WTC11 (cell line): ENCODE measurements around the gene DGKA.

Experiments
- ZNF317 ChIP-seq: sonication (generic); formaldehyde crosslinking; IDR thresholded peaks from 2 replicates; pipeline ENCODE4 v1.8.1; 2023; ENCODE audit warnings: low read depth, mild to moderate bottlenecking, moderate library complexity, missing genetic modification reagents, borderline replicate concordance
- ZNF423 ChIP-seq: fragments of 250-450 bp; sonication (Bioruptor Pico); IDR thresholded peaks from 2 replicates; pipeline ENCODE4 v2.1.2; 2022; ENCODE audit warnings: mild to moderate bottlenecking, moderate library complexity
- TF ChIP-seq, protein P1 (sequence below): sonication (generic); formaldehyde crosslinking; IDR thresholded peaks from 2 replicates; pipeline ENCODE4 v1.8.1; 2022; ENCODE audit warnings: low read depth, mild to moderate bottlenecking, moderate library complexity, missing genetic modification reagents, borderline replicate concordance
- TF ChIP-seq, protein P2 (sequence below): fragments of 200-600 bp; IDR thresholded peaks from 2 replicates; pipeline ENCODE4 v1.8.0; 2022; ENCODE audit warnings: antibody characterized with exemption
- TF ChIP-seq, protein P3 (sequence below): sonication (generic); formaldehyde crosslinking; conservative IDR thresholded peaks from 2 replicates; pipeline ENCODE4 v1.8.1; 2022; ENCODE audit warnings: mild to moderate bottlenecking, missing genetic modification reagents
- TF ChIP-seq, protein P4 (sequence below): sonication (generic); formaldehyde crosslinking; IDR thresholded peaks from 2 replicates; pipeline ENCODE4 v1.8.1; 2022; ENCODE audit warnings: mild to moderate bottlenecking, moderate library complexity, missing genetic modification reagents

DNA sequence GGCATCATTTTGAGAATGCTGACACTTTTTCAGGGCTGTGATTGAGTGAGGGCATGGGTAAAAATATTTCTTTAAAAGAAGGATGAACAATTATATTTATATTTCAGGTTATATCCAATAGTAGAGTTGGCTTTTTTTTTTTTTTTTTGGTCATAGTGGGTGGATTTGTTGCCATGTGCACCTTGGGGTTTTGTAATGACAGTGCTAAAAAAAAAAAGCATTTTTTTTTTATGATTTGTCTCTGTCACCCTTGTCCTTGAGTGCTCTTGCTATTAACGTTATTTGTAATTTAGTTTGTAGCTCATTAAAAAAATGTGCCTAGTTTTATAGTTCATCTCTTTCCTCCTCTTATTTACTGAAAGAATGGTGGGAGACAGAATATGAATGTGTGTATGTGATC is 41.5 kb downstream of the DGKA start:
- TF ChIP-seq, protein P1, sequence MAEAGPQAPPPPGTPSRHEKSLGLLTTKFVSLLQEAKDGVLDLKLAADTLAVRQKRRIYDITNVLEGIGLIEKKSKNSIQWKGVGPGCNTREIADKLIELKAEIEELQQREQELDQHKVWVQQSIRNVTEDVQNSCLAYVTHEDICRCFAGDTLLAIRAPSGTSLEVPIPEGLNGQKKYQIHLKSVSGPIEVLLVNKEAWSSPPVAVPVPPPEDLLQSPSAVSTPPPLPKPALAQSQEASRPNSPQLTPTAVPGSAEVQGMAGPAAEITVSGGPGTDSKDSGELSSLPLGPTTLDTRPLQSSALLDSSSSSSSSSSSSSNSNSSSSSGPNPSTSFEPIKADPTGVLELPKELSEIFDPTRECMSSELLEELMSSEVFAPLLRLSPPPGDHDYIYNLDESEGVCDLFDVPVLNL = no peak
- TF ChIP-seq, protein P2, sequence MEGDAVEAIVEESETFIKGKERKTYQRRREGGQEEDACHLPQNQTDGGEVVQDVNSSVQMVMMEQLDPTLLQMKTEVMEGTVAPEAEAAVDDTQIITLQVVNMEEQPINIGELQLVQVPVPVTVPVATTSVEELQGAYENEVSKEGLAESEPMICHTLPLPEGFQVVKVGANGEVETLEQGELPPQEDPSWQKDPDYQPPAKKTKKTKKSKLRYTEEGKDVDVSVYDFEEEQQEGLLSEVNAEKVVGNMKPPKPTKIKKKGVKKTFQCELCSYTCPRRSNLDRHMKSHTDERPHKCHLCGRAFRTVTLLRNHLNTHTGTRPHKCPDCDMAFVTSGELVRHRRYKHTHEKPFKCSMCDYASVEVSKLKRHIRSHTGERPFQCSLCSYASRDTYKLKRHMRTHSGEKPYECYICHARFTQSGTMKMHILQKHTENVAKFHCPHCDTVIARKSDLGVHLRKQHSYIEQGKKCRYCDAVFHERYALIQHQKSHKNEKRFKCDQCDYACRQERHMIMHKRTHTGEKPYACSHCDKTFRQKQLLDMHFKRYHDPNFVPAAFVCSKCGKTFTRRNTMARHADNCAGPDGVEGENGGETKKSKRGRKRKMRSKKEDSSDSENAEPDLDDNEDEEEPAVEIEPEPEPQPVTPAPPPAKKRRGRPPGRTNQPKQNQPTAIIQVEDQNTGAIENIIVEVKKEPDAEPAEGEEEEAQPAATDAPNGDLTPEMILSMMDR = no peak
- TF ChIP-seq ZNF317 (CRISPR knock-in tag) = no peak
- TF ChIP-seq, protein P3, sequence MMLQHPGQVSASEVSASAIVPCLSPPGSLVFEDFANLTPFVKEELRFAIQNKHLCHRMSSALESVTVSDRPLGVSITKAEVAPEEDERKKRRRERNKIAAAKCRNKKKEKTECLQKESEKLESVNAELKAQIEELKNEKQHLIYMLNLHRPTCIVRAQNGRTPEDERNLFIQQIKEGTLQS = no peak
- TF ChIP-seq ZNF423 = no peak
- TF ChIP-seq, protein P4, sequence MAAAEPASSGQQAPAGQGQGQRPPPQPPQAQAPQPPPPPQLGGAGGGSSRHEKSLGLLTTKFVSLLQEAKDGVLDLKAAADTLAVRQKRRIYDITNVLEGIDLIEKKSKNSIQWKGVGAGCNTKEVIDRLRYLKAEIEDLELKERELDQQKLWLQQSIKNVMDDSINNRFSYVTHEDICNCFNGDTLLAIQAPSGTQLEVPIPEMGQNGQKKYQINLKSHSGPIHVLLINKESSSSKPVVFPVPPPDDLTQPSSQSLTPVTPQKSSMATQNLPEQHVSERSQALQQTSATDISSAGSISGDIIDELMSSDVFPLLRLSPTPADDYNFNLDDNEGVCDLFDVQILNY = no peak
